Stimulated activated CD8-positive, alpha-beta memory T cell treated with anti-CD3 and anti-CD28 coated beads, Interleukin-7, amount 100 ng/mL, for 1 hour (primary cell): ENCODE results near the gene SYNE2.

ENCODE experiments used
- DNase-seq, 2 donors: peaks; one replicate each; pipeline ENCODE4 v3.0.0-alpha.2; 2020; ENCODE audit warnings: low read depth in 2 of 2

SYNE2 gene

DNA sequence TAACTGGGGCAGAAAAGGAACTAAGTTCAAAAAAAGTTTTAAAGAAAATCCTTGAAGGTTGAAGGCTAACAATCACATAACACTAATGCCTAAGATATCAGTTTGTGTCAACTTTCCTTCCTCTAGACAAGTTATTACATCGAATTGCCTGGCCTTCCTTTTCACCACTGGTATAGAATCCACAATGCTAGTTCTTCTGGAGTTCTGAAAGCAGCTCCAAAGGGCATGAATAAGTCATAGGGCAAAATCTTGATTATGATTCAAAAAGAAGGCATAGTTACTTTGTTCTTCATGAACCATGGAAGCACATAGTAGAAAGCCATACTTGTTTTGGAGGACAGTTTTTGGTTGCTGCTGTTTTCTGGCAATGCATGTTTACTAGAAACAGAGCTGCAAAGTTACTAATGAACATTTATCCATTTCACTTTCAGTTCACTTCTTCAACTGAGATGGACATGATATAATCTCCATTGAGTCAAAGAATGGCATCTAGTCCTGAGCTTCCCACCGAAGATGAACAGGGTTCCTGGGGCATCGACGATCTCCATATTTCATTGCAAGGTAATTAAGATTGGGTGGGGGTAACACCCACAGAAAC lies 56.0 kb downstream of the SYNE2 start:
- DNase-seq = no peak

DNA sequence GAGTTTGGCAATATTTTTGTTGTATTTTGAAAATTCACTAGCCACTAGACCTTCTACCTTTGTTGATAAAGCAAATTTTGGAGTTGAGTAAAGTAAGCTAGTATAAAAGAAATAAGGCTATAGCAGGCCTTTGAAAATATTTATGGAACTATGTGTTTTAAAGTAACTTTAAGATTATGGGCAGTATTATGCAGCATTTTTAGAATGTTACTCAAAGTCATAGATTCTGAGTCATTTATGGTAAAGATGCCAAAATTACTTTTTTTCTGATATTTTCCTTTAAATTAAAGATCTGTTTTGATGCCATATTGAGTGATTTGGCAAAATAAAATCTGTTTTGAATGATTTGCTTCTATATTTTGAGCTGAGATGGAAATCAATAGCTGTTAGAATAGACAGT lies 57.2 kb downstream of the SYNE2 start:
- no peak for DNase-seq

DNA sequence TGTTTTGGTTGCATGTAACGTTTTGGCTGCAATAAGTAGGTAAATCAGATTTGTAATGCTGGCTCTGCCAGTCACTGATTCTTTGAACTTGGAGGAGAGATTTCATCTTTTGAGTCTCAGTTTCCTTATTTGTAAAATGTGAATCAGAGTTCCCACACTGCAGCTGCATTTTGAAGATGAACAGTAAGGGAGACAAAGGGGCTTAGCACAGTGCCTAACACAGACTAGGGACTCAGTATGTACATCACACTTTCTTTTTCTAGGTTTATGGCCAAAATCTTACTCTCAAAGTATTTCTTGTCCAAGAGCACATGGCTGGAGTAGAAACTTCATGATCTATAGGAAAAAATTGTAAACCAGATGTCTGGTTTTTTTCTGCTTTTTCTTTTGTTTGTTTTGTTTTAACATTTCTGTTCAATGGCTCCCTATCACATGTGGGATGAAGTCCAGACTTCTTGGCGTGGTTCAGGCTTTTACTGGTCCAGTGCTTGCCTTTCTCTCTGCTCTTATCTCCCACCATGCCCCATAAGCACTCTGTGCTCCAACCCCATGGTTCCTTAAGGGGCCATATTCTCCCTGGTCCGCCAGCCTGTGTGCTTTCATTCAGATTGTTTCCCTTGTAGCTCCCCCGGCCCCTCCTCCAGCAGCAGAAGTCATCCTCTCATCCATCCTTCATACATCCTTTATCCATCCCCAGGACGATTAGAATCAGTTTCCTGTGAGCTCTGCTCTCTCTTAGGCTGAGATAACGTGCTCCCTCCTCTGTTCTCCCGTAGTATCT lies 58.0 kb downstream of the SYNE2 start:
- DNase-seq = no peak

DNA sequence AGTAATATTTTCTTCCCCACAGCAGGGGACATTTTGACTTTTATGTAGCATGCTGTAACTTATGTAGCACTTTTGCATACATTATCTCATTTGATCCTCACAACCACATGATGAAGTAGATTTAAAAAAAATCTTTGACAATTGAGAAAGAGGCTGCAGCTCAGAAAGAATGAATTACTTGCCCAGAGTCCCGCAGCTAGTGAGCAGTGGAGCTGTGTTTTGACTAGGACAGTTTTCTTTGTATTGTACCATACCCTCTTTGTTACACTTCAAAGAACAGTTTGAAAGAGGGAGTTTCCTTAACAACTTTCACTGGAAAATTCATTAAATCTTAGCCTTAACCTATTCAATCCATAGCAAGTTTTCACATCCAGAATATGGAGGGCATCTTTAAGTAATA lies 58.6 kb downstream of the SYNE2 start:
- DNase-seq = no peak

DNA sequence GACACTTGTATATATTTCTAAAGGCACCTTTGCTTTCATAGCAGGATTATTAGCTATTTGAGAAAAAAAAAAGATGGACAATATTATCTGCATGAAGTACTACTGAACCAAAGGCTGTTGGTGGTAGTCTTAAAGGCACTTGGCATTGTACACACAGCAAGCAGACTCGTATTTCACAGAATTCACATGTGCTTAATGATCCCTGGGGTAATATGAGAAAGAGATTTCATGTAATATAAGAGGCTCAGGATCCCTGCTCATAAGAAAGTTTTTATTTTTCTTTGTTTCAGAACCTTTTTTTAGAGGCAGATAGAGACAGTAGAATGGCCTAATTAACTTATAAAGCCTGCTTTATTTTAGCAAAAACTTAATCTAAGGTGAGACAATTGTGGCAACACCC lies 59.5 kb downstream of the SYNE2 start:
- no peak for DNase-seq

DNA sequence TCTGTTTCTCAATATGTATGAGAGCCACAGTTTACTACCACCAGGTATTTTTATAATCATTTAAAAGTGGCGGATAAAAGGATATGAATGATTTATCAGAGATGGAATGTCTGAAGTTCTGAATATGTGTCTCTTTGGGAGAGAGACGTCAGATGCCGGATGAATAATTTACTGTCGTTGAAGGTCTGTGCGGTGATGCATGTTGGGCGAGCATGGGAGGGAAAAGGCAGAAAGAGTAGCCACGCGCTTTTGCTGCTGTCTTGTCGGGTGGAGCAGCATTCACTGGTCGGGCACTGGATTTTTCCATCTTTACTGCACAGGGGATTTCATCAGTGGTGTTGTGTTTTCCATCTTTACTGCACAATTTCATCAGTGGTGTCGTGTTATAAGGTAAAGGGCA lies 65.6 kb downstream of the SYNE2 start:
- DNase-seq = no peak

DNA sequence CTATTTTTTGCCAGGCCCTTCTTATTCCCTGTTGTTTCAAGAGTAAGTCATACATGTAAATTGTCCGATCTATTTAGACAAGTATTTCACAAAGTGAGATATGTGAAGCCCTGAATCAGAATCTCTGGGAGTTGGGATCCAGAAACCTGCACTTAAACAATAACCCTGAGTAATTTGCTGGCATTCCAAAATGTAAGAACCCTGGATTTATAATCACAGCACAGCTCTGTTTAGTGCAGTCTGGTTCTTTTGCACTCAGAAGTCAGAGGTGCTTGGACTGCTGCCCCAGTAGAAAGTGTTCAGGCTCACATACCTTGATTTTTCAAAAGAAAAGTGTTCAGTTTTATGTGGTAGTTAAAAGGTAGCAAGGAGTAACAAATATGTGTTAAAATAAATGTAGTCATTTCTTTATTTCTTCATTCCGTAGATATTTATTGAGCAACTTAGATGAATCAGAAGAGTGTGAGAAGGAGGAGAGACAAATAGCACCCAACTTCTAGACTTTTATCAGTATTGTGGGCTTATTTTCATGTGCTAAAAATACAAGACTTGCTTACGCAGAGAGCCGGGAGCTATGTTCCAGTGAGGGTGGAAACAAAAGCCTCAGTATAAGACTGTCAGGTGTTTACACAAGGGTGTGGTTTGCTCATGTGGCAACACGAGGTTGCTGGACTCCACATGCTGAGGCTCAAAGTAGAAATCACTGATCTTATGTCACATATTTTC lies 70.1 kb downstream of the SYNE2 start:
- DNase-seq = no peak

DNA sequence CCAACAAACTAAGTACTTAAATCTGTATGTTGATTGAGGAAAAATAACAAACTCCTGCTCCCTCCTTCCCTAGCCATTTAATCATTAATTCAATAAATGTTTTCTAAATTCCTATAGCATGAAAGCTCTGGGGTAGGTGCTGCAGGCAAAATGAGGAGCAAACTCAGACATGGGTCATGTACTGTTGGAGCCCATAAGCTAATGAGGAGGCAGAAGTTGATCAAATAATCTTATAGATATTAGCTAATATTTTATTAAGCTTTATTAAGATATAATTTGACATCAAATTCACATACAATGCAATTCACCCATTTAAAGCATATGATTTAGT lies 70.6 kb downstream of the SYNE2 start:
- no peak for DNase-seq

DNA sequence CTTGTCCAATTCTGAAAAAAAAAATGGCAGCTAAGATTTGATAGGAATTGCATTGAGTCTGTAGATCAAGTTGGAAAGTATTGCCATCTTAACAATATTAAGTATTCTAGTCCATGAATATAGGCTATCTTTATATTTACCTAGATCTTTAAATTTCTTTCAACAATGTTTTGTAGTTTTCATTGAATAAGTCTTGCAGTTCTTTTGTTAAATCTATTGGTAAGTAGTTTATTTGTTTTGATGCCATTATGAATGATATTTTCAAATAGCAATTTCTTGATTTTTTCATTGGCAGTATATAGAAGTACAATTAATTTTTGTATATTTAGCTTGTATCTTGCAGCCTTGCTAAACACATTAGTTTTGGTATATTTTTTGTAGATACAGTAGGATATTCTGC lies 71.6 kb downstream of the SYNE2 start:
- DNase-seq = no peak

DNA sequence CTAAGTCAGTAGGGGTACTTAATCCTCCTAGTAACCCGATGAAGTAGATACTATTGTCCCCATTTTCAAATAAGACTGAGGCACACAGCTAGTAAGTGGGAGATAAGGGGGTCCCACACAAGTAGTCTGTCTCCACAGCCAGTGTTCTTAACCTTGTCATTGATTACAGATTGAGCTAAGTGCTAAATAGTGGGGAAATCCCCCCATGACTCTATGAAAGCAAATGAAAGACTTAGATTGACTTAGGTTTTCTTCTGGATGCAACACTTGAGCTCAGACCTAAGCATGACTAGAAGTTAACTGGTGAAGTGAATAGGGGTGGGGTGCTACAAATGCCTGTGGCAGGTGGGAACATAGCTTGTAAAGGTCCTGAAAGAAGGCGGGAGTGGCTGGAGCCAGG lies 73.8 kb downstream of the SYNE2 start:
- no peak for DNase-seq

DNA sequence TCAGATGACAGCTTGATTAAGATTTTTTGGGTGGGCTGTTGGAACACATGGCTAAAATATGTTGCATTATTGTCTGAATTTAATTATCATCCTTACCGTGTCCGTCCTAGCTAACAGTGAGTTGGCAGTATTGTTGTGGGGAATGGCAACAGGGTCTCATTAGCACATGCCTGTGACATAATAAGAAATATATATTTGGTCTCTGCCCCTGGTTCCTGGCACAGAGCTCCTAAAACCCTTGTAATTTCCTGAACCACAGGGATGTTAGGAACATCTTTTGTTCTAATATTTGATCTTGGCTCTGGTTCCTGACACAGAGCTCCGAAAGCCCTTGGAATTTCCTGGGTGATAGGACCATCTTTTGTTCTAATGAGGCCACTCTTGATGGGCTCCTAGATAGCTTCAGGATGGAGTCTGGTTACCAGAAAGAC lies 76.0 kb downstream of the SYNE2 start:
- no peak for DNase-seq

DNA sequence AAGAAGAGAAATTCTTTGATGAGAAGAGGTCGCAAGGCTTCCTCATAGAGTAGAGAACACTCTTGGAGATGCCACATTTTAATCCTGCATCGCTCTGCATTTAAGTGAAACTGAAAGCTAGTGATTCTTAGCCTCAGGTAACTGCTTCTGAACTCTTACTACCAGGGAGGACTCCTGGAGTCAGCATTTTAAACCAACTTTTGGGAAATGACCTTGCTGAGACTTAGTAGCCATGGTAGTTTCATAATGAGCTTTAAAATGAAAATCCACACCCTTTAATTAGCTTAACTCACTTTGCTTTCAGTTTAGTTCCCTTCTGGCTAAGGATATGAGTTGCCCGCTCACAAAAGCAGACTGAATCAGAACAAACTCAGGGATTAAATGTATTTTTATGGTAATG lies 80.3 kb downstream of the SYNE2 start:
- DNase-seq = no peak

DNA sequence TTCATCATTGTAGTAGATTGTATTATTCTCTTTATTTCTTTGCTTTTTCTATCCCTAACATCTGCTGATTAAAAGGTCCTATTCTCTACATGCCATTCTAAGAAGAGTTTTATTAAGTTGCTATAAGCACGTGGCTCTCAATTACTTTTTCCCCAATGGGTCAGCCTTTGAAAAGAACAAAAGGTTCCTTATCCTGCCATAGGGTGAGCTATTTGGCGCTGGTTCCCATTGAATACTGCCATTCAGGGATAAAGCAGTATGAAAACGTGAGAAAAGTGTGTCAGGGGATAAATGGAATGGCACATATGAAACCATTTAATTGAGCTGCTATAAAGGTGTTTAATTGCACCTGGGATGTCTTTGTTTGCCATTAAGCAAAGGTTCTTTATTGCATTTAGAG lies 80.9 kb downstream of the SYNE2 start:
- no peak for DNase-seq

DNA sequence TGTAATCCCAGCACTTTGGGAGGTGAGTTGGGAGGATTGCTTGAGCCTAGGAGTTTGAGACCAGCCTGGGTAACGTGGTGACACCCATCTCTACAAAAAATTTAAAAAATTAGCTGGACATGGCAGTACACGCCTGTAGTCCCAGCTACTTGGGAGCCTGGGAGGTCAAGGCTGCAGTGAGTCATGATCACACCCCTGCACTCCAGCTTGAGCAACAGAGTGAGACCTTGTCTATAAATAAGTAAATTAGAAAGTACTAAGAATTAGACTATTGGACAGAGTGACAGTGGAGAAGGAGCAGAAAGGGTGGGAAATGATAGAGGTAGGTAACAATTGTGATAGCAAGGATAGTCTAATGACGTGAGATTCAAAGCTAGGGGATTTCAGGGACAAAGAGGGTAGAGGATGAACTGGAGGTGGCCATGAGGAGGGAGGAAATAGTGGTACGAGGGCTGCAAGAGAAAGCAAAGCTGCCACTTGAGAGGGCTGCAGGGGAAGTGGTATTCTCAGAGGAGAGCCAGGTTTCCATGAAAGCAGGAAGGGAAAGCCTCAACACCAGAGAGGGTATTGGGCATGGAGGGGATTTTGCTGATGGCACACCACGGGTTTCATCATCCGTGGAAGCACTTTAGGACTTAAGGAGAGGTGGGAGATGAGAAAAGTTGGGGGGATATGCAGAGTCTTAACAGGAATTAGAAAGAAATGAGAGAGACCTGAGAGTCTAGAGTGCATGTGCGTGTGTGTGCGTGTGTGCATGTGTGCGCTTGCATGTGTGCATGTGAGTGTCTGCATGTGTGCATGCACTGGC lies 85.6 kb downstream of the SYNE2 start:
- DNase-seq = no peak

DNA sequence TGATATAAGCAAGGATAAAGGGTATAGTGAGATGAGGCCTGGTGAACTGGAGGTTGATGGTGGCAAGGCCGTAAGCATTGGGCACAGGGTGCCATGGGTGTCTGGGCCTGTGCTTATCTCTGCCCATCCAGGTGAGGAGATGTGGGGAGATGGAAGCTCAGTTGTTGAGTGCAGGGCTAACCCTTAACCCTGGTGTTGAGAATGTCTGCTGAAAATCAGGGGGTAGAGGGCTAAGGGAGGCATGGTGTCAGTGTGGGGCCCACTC lies 86.1 kb downstream of the SYNE2 start:
- no peak for DNase-seq

DNA sequence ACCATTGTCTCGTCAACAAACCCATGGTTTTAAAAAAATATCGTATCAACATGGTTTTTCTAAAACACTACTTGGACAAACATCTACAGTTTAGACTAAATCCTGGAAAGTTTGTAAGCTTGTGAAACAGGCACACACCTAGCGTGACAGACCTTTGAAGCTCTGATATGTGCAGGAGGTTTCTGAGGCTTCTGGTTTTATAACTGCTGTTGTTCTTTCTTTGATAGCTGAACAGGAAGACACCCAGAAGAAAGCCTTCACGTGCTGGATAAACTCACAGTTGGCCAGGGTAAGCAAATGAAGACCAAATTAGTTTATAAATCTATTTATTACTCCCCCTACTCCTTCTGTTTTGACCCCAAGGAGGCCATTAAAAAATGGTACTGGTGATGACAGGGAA lies 87.6 kb downstream of the SYNE2 start:
- no peak for DNase-seq

DNA sequence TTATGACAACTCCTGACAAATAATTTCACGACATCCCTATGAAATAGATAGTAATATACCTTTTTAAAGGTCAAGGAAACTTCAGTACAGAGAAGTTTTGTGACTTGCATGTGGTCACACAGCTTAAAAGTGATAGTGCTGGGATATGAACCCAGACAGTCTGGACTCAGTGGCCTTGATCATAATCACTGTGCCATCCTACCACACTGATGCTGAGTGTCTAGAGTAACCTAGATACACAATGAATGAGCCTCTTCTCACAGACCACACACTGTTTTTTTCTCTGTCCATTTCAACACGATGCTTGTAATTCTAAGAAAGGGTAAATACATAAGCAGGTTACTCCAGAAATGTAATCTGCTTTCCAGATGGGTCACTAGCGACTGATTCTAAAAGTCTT lies 88.2 kb downstream of the SYNE2 start:
- DNase-seq = no peak

DNA sequence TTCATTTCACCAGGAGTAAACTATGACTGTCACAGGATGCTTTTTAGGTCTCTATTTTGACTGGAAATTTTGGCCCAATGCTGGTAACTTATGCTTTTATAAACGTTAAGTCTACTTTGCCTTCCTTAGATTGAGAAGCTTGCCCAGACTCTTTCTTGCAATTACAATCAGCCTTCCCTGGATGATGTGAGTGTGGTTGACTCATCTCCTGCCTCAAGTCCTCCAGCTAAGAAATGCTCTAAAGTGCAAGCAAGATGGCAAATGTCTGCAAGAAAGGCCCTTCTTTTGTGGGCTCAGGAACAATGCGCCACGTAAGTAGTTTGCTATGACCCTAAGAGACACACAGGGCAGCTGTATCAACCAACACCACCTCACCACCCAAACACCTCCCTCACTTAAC lies 96.9 kb downstream of the SYNE2 start:
- no peak for DNase-seq

DNA sequence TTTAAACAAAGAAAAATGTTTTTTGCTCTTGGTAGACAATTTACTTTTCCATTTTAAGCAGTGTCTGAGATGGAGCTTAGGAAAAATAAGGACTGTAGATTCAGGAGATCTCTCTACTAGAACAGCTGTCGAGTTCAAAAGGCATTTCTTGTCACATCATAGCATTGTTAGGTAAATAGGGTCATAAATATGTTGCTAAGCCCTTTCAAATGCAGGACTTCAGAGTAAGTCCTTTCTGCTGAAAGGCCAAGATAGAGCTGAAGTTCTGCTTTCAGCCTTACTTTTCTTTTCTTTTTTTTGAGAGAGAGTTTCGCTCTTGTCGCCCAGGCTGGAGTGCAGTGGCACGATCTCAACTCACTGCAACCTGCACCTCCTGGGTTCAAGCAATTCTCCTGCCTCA lies 98.2 kb downstream of the SYNE2 start:
- DNase-seq = no peak

DNA sequence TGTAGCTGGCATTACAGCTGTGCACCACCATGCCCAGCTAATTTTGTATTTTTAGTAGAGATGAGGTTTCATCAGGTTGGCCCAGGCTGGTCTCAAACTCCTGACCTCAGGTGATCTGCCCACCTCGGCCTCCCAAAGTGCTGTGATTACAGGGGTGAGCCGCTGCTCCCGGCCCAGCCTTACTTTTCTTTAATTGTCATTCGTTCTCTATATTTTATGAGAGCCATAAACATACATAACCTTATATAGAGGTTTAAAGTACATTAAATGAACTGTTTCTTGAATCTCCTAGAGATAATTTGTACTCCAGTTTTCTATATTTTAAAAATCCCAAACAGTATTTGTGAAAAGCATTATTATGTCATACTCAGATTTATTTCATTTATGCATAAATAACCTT lies 98.6 kb downstream of the SYNE2 start:
- DNase-seq = no peak

DNA sequence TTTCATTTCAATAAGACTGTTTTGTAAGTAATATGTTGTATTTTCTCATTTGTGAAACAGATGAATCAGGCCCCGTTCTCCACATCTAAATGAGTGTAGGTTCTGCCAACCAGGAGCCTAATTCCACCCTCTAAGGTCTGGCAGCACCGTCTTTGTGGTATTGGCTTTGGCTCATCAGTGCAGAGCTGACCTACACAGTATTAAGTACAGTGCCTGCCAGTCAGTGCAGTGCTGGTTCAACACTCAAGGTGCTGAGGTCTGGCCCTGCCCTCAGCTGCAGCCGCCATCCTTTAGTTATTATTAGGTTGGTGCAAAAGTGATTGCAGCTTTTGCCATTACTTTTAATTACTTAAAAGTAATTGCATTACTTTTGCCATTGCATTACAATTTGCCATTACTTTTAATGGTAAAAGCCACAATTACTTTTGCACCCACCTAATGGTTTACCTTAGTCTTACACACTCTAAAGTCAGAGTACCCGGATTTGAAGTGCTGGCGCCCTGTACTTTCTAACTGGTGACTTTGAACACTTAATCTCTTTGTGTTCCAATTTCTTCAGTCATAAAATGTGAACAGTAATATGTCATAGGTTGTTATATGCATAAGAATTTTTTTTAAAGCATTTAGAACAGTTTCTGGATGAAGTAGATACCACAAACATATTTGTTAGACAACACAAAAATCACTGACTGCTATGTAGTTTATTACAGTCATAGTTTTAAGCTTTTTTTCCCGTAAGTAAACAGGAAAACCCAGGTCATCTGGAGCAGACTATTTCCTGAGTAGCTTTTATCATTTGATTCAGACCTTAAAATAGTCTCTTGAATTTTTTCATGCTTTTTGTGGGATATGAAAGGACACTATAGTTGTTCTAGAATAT lies 99.5 kb downstream of the SYNE2 start:
- no peak for DNase-seq

DNA sequence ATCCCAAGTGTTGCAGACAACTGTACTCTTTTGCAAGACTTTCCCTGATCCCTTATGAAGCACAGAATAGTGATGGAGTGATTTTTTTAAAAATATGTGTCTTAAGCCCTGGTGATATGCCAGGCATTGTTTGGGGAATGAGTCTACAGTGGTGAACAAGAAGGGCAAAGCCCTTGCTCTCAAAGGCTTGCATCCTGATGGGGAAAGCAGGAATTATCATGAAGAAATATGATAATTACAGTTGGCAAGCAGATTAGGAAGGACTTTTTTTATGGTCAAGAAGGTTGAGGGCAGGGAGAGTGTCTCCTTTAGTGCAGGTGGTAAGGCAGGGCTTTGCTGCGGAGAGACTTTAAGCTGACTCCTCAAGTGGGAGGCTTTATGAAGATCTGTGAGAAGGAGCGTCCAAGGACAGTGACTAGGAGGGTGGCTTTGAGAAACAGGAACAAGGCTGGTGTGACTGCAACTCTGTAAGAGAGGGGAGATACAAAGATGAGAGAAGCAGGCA lies 100.2 kb downstream of the SYNE2 start:
- DNase-seq = no peak
